ENCODE data around the gene NDUFA7.

NDUFA7 gene

DNA sequence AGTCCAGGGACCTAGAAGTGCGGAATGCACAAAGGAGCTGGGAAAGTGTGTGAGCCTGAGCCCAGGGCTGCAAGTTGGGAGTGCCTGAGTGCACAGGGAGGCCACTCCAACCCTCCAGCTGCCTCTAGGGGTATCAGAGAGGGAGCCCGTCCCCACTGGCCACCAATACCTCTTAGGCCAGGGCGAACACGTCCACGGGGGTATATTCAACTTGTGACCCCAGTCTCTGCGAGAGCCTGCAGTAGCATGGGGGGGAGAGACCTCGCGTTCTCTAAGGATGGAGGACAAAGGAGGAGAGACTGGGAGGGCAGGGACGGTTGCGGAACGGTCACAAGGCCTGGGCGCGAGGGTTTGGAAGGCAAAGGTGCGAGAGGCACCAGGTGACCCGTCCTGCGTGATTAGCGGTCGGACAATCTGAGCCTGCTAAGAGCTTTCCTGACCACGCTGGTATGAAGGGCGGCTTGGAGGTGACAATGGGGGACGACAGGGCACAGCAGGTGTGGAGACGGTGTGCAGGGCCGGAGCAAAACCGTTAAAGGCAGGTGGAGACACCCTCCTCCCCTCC, 13.7 kb downstream of the NDUFA7 start (continued):
- TF ChIP-seq, protein P1, sequence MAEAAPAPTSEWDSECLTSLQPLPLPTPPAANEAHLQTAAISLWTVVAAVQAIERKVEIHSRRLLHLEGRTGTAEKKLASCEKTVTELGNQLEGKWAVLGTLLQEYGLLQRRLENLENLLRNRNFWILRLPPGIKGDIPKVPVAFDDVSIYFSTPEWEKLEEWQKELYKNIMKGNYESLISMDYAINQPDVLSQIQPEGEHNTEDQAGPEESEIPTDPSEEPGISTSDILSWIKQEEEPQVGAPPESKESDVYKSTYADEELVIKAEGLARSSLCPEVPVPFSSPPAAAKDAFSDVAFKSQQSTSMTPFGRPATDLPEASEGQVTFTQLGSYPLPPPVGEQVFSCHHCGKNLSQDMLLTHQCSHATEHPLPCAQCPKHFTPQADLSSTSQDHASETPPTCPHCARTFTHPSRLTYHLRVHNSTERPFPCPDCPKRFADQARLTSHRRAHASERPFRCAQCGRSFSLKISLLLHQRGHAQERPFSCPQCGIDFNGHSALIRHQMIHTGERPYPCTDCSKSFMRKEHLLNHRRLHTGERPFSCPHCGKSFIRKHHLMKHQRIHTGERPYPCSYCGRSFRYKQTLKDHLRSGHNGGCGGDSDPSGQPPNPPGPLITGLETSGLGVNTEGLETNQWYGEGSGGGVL (tag by site-specific recombination; IDR thresholded peaks at IDR 0.05): no peak
- TF ChIP-seq ZNF394 (tag by site-specific recombination; IDR thresholded peaks at IDR 0.05; ENCODE audit: borderline replicate concordance) (no peak), ZNF2 (tag by site-specific recombination; IDR thresholded peaks at IDR 0.05) (peak; percentile 68; the same call in 1 of the 2 replicates), ZNF585B (tag by site-specific recombination; IDR thresholded peaks at IDR 0.05) (no peak), ZBTB21 (tag by site-specific recombination; IDR thresholded peaks at IDR 0.05) (no peak), ZNF23 (tag by site-specific recombination; IDR thresholded peaks at IDR 0.05; ENCODE audit: borderline replicate concordance) (no peak), MEIS1 (CRISPR knock-in tag; IDR thresholded peaks at IDR 0.05; ENCODE audit: borderline replicate concordance) (no peak), MZF1 (tag by site-specific recombination; IDR thresholded peaks at IDR 0.05; ENCODE audit: borderline replicate concordance) (no peak), BCL11B (tag by site-specific recombination; IDR thresholded peaks at IDR 0.05; ENCODE audit: low read depth) (no peak), ZBTB17 (tag by site-specific recombination; IDR thresholded peaks at IDR 0.05) (no peak), ZNF548 (tag by site-specific recombination; IDR thresholded peaks at IDR 0.05) (no peak), ZIC2 (tag by site-specific recombination; IDR thresholded peaks at IDR 0.05) (no peak), ZNF48 (tag by site-specific recombination; IDR thresholded peaks at IDR 0.05) (no peak), CTCF (tag by site-specific recombination; IDR thresholded peaks at IDR 0.05) (peak; percentile 13; the same call in 1 of the 2 replicates), ZNF549 (tag by site-specific recombination; IDR thresholded peaks at IDR 0.05) (no peak), ZNF600 (tag by site-specific recombination; IDR thresholded peaks at IDR 0.05) (no peak), ZNF501 (tag by site-specific recombination; IDR thresholded peaks at IDR 0.05) (no peak), ZNF26 (tag by site-specific recombination; IDR thresholded peaks at IDR 0.05) (no peak), ZNF211 (tag by site-specific recombination; IDR thresholded peaks at IDR 0.05; ENCODE audit: low read depth) (no peak), TCF7L2 (IDR thresholded peaks at IDR 0.05; ENCODE audit: borderline replicate concordance, low read depth, low read length) (no peak), ZNF221 (tag by site-specific recombination; IDR thresholded peaks at IDR 0.05; ENCODE audit: borderline replicate concordance) (no peak), ZNF433 (tag by site-specific recombination; IDR thresholded peaks at IDR 0.05; ENCODE audit: low read depth) (no peak), ZBTB6 (tag by site-specific recombination; IDR thresholded peaks at IDR 0.05) (no peak), ZXDB (tag by site-specific recombination; IDR thresholded peaks at IDR 0.05) (no peak), OSR2 (tag by site-specific recombination; IDR thresholded peaks at IDR 0.05) (no peak), ZSCAN23 (tag by site-specific recombination; IDR thresholded peaks at IDR 0.05) (0 out of 2 replicates have a peak, but pooled peaks have one; percentile 6), ZNF596 (tag by site-specific recombination; IDR thresholded peaks at IDR 0.05) (no peak)
- TF ChIP-seq, protein P2, sequence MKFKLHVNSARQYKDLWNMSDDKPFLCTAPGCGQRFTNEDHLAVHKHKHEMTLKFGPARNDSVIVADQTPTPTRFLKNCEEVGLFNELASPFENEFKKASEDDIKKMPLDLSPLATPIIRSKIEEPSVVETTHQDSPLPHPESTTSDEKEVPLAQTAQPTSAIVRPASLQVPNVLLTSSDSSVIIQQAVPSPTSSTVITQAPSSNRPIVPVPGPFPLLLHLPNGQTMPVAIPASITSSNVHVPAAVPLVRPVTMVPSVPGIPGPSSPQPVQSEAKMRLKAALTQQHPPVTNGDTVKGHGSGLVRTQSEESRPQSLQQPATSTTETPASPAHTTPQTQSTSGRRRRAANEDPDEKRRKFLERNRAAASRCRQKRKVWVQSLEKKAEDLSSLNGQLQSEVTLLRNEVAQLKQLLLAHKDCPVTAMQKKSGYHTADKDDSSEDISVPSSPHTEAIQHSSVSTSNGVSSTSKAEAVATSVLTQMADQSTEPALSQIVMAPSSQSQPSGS (tag by site-specific recombination; IDR thresholded peaks at IDR 0.05; ENCODE audit: low read depth): no peak
- TF ChIP-seq, protein P3, sequence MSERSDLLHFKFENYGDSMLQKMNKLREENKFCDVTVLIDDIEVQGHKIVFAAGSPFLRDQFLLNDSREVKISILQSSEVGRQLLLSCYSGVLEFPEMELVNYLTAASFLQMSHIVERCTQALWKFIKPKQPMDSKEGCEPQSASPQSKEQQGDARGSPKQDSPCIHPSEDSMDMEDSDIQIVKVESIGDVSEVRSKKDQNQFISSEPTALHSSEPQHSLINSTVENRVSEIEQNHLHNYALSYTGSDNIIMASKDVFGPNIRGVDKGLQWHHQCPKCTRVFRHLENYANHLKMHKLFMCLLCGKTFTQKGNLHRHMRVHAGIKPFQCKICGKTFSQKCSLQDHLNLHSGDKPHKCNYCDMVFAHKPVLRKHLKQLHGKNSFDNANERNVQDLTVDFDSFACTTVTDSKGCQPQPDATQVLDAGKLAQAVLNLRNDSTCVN (tag by site-specific recombination; optimal IDR thresholded peaks at IDR 0.05): no peak
- TF ChIP-seq, protein P4, sequence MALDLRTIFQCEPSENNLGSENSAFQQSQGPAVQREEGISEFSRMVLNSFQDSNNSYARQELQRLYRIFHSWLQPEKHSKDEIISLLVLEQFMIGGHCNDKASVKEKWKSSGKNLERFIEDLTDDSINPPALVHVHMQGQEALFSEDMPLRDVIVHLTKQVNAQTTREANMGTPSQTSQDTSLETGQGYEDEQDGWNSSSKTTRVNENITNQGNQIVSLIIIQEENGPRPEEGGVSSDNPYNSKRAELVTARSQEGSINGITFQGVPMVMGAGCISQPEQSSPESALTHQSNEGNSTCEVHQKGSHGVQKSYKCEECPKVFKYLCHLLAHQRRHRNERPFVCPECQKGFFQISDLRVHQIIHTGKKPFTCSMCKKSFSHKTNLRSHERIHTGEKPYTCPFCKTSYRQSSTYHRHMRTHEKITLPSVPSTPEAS (tag by site-specific recombination; IDR thresholded peaks at IDR 0.05): no peak
